Astrocyte (in vitro differentiated cells and primary cell): ENCODE results near the gene PARP1. TPM values are rescaled to one million over a fixed set of nuclear protein-coding genes. Genes with fewer than 3 reads are reported as not detected.

Experiments
- DNase-seq: peaks from one replicate; pipeline ENCODE4 v3.0.0-alpha.2; 2010; ENCODE audit warnings: low read depth
- FAIRE-seq: peaks from 2 replicates; lab custom pipeline; 2011; peaks lifted over from hg19 to GRCh38; lab: Jason Lieb, UNC
- H2AFZ ChIP-seq: 2 replicates; pipeline ENCODE4 v1.6.0; 2012; ENCODE audit warnings: low read depth, low read length, inconsistent platforms
- H3K27ac ChIP-seq: 2 replicates; pipeline ENCODE4 v1.5.1; 2011; ENCODE audit warnings: low read depth, low read length, inconsistent platforms
- H3K27me3 ChIP-seq: 2 replicates; pipeline ENCODE4 v1.6.0; 2011; ENCODE audit warnings: low read length, inconsistent platforms; ENCODE audit not compliant: insufficient read depth
- H3K36me3 ChIP-seq: 2 replicates; pipeline ENCODE4 v1.5.1; 2011; ENCODE audit warnings: low read length, inconsistent platforms; ENCODE audit not compliant: insufficient read depth
- H3K4me1 ChIP-seq: 2 replicates; pipeline ENCODE4 v1.5.1; 2011; ENCODE audit warnings: low read length, inconsistent platforms; ENCODE audit not compliant: insufficient read depth
- H3K4me2 ChIP-seq: 2 replicates; pipeline ENCODE4 v1.6.0; 2012; ENCODE audit warnings: low read length, inconsistent platforms
- H3K4me3 ChIP-seq: 2 replicates; pipeline ENCODE4 v1.5.1; 2011; ENCODE audit warnings: low read depth, mild to moderate bottlenecking, low read length, inconsistent platforms; ENCODE audit not compliant: insufficient read depth
- H3K79me2 ChIP-seq: 2 replicates; pipeline ENCODE4 v1.6.0; 2012; ENCODE audit warnings: mild to moderate bottlenecking, low read length, inconsistent platforms; ENCODE audit not compliant: insufficient read depth
- H3K9ac ChIP-seq: 2 replicates; pipeline ENCODE4 v1.6.0; 2012; ENCODE audit warnings: mild to moderate bottlenecking, low read length, inconsistent platforms
- H3K9me3 ChIP-seq: 2 replicates; pipeline ENCODE4 v1.5.1; 2012; ENCODE audit warnings: low read depth, mild to moderate bottlenecking, low read length, inconsistent platforms; ENCODE audit not compliant: insufficient read depth
- H4K20me1 ChIP-seq: 2 replicates; pipeline ENCODE4 v1.6.0; 2012; ENCODE audit warnings: low read length, inconsistent platforms; ENCODE audit not compliant: insufficient read depth
- H3K27ac Mint-ChIP-seq: one replicate; pipeline ENCODE4 v1.8.0; 2021; ENCODE audit warnings: mild to moderate bottlenecking, mixed read lengths; ENCODE audit not compliant: unreplicated experiment
- H3K27me3 Mint-ChIP-seq: one replicate; pipeline ENCODE4 v1.8.0; 2021; ENCODE audit warnings: low read depth, mixed read lengths; ENCODE audit not compliant: unreplicated experiment
- H3K36me3 Mint-ChIP-seq: one replicate; pipeline ENCODE4 v1.8.0; 2021; ENCODE audit warnings: low read depth, mixed read lengths; ENCODE audit not compliant: unreplicated experiment
- H3K4me1 Mint-ChIP-seq: one replicate; pipeline ENCODE4 v1.8.0; 2021; ENCODE audit warnings: low read depth, mixed read lengths; ENCODE audit not compliant: unreplicated experiment
- H3K4me3 Mint-ChIP-seq: one replicate; pipeline ENCODE4 v1.8.0; 2021; ENCODE audit warnings: mild to moderate bottlenecking, moderate library complexity, mixed read lengths; ENCODE audit not compliant: unreplicated experiment
- H3K9me3 Mint-ChIP-seq: one replicate; pipeline ENCODE4 v1.8.0; 2021; ENCODE audit warnings: mild to moderate bottlenecking, mixed read lengths; ENCODE audit not compliant: unreplicated experiment
- EZH2 ChIP-seq: IDR thresholded peaks from 2 replicates; pipeline ENCODE4 v1.6.1; 2012; ENCODE audit warnings: mild to moderate bottlenecking, low read length, inconsistent platforms; ENCODE audit not compliant: insufficient read depth
- total RNA-seq: library from RNA; stranded (reverse); gene quantifications from 2 replicates; pipeline ENCODE4 v1.2.1, GENCODE V29; 2021
- TF ChIP-seq, protein P1 (sequence below): IDR thresholded peaks from 2 replicates; pipeline ENCODE4 v1.5.1; 2011; ENCODE audit warnings: low read depth, mild to moderate bottlenecking, inconsistent platforms, low read length, moderate library complexity; ENCODE audit not compliant: insufficient read depth

Gene PARP1
- total RNA-seq, 1 donor from 2014 or later: 57.8 TPM

- H3K9me3 Mint-ChIP-seq: no peaks in the 10 kb centered on the region
- no peak overlapping the region for H3K27ac Mint-ChIP-seq
- Histone ChIP-seq H3K4me3 (no peak overlapping the region), H3K27ac (no peak overlapping the region), H3K27me3 (no peaks in the 10 kb centered on the region), H3K9ac (no peak overlapping the region), H3K9me3 (no peaks in the 10 kb centered on the region), H3K4me1 (peaks cover 4% of the 10 kb centered on the region), H4K20me1 (no peaks in the 10 kb centered on the region), H3K36me3 (no peaks in the 10 kb centered on the region), H3K4me2 (no peak overlapping the region), H3K79me2 (no peaks in the 10 kb centered on the region), H2AFZ (no peak overlapping the region)
- TF ChIP-seq, protein P1, sequence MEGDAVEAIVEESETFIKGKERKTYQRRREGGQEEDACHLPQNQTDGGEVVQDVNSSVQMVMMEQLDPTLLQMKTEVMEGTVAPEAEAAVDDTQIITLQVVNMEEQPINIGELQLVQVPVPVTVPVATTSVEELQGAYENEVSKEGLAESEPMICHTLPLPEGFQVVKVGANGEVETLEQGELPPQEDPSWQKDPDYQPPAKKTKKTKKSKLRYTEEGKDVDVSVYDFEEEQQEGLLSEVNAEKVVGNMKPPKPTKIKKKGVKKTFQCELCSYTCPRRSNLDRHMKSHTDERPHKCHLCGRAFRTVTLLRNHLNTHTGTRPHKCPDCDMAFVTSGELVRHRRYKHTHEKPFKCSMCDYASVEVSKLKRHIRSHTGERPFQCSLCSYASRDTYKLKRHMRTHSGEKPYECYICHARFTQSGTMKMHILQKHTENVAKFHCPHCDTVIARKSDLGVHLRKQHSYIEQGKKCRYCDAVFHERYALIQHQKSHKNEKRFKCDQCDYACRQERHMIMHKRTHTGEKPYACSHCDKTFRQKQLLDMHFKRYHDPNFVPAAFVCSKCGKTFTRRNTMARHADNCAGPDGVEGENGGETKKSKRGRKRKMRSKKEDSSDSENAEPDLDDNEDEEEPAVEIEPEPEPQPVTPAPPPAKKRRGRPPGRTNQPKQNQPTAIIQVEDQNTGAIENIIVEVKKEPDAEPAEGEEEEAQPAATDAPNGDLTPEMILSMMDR: no peak
- no peak for TF ChIP-seq EZH2
- H3K36me3 Mint-ChIP-seq: no peaks in the 10 kb centered on the region
- DNase-seq (no peak), FAIRE-seq (no peak)
- H3K4me1 Mint-ChIP-seq: no peaks in the 10 kb centered on the region
- H3K4me3 Mint-ChIP-seq: no peak overlapping the region
- peaks cover 14% of the 10 kb centered on the region for H3K27me3 Mint-ChIP-seq
These were observed 33.7 kb upstream of the PARP1 start for GRCh38 chr1:226441629-226442028.

GRCh38 chr1:226440512-226440911 is 32.6 kb upstream of the PARP1 start:
- no peaks in the 10 kb centered on the region for H4K20me1 ChIP-seq
- H3K4me2 ChIP-seq: no peak overlapping the region
- DNase-seq (no peak), FAIRE-seq (no peak)
- Mint-ChIP-seq H3K9me3 (no peaks in the 10 kb centered on the region), H3K4me1 (no peaks in the 10 kb centered on the region), H3K27ac (no peak overlapping the region), H3K27me3 (peaks cover 19% of the 10 kb centered on the region), H3K4me3 (no peak overlapping the region), H3K36me3 (no peaks in the 10 kb centered on the region)
- H3K36me3 ChIP-seq: no peaks in the 10 kb centered on the region
- no peak for TF ChIP-seq EZH2
- TF ChIP-seq, protein P1: no peak
- H3K27ac ChIP-seq: no peak overlapping the region
- no peaks in the 10 kb centered on the region for H3K79me2 ChIP-seq
- no peaks in the 10 kb centered on the region for H3K9me3 ChIP-seq
- peaks cover 4% of the 10 kb centered on the region for H3K4me1 ChIP-seq
- no peak overlapping the region for H2AFZ ChIP-seq
- H3K27me3 ChIP-seq: no peaks in the 10 kb centered on the region
- H3K9ac ChIP-seq: no peak overlapping the region
- no peak overlapping the region for H3K4me3 ChIP-seq

- H3K36me3 Mint-ChIP-seq: no peaks in the 10 kb centered on the region
- no peak overlapping the region for H3K4me3 Mint-ChIP-seq
These were observed 30.1 kb upstream of the PARP1 start for GRCh38 chr1:226438007-226438406.

More at GRCh38 chr1:226438007-226438406, 30.1 kb upstream of the PARP1 start:
- Mint-ChIP-seq H3K9me3 (no peaks in the 10 kb centered on the region), H3K4me1 (no peaks in the 10 kb centered on the region), H3K27me3 (peaks cover 17% of the 10 kb centered on the region), H3K27ac (no peak overlapping the region)
- Histone ChIP-seq H3K4me1 (peaks cover 2% of the 10 kb centered on the region), H3K9me3 (no peaks in the 10 kb centered on the region), H3K4me3 (no peak overlapping the region), H4K20me1 (no peaks in the 10 kb centered on the region), H3K27ac (no peak overlapping the region), H3K4me2 (no peak overlapping the region), H3K79me2 (no peaks in the 10 kb centered on the region), H2AFZ (no peak overlapping the region), H3K36me3 (no peaks in the 10 kb centered on the region), H3K27me3 (no peaks in the 10 kb centered on the region), H3K9ac (no peak overlapping the region)
- DNase-seq (no peak), FAIRE-seq (no peak)
- TF ChIP-seq, protein P1: peak; percentile 23
- TF ChIP-seq EZH2: no peak
